HG02798 (cell line): ENCODE measurements around the gene CD44.

Experiments
- ATAC-seq: cut with Tn5 transposase; IDR thresholded peaks from one replicate; pipeline ENCODE4 v1.9.1; 2021; ENCODE audit warnings: mild to moderate bottlenecking; ENCODE audit not compliant: unreplicated experiment, poor library complexity

The CD44 gene

GRCh38 chr11:35233518-35233917 lies 94.5 kb downstream of the CD44 start:
- ATAC-seq: no peak

- ATAC-seq: no peak
Measured at GRCh38 chr11:35234460-35235156, 95.6 kb downstream of the CD44 start.

DNA sequence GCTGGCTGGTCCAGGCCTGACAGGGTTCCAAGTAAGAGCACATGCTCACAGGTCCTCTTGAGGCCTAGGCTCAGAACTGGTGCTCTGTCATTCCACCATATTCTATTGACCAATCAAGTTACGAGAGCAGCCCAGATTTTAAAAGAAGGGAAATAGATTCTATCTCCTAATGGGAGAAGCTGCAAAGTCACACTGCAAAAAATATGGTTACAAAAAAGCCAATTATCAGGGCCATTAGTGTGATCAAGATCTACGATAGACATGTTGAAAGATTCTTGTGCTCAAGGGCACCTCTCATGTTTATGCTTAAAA lies 96.1 kb downstream of the CD44 start:
- ATAC-seq: no peak

DNA sequence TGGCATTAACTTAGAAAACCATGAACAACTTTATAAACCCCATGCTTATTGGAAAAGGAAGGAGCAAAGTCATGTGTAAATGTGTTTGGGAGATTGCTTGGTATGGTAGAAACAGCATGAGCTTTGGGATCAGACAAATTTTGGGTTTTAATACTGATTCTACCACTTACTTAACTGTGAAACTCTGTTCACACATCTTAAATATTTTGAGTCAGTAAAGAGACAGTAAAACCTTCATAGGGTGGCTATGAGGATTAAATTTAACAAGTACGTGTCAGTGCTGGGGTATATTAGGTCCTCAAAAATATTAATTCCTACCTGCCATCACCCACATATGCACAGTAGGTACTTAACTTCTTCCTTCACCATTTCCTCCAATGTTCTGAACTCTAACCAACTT lies 96.5 kb downstream of the CD44 start:
- no peak for ATAC-seq

DNA sequence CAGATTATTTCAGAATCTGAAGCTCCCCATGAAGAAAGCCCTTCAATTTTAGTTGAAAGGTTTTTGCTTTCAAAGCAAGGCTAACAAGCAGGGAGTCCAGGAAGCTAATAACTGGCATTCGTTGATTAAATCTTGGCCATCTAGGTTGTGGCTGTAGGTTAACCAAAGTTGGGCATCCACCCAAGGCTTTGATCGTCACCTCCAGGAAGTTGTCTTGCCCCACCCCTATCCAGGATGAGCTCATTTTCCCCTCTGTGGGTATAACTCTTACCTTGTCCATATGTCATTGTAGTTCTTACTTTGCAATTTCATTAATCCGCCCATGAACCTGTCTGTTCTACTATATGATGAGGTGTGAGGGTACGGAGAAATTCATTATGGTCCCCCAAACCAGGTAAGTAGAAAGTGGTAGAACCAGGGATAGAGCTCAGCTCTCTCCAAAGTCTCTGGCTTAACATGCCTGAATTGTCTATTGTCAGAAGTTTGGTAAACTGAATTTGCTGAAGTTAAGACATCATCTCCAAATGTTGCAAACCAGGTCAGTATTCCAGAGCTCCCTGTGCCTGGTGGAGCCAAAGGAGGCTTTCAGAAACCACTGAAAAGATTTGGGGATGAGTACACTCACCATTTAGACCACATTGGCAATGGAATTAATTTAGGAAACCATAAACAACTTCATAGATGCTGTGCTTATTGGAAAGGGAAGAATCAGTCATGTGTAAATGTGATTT lies 97.1 kb downstream of the CD44 start:
- no peak for ATAC-seq

DNA sequence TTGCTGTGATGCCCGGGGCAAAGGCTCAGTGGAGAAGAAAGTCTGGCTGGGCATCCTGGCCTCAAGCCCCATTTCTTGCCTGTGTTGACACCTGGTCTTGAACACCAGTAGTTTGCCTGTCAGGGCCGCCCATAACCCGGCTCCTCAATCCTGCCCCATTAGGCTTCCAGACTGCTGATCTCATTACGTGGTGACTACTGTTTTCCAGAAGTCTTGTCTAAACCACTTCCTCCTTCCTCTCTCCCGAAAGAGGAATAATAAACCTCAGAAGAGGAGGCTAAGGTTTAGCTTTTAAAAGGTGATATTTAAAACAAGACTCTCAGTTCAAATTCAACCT lies 97.7 kb downstream of the CD44 start:
- ATAC-seq: no peak

GRCh38 chr11:35237351-35237750 lies 98.4 kb downstream of the CD44 start:
- ATAC-seq: no peak

- peak; percentile 61 for ATAC-seq
Measured at GRCh38 chr11:35237860-35238715, 99.1 kb downstream of the CD44 start.

- ATAC-seq: no peak
Measured at GRCh38 chr11:35238882-35239281, 99.9 kb downstream of the CD44 start.

- ATAC-seq: no peak
Measured at GRCh38 chr11:35239471-35240075, 100.6 kb downstream of the CD44 start.

- no peak for ATAC-seq
Measured at GRCh38 chr11:35241083-35241482, 102.1 kb downstream of the CD44 start.

DNA sequence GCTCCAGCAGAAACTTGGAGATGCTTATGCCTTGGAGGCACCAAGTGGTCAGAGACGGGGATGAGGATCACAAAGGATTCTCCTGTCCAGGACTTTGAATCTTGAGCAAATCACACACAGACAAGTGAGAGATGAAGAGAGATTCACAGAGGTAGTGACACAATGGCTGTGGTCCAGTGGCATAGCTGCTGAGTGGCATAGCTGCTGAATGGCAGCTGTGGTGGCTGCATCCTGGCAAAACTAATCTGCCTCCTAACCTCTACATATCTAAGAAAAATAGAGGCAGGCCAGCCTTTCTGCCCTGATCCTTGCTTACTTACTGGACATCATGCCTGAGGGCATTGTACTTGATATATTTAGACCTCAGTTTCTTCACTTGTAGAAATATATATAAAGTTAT lies 102.6 kb downstream of the CD44 start:
- no peak for ATAC-seq

DNA sequence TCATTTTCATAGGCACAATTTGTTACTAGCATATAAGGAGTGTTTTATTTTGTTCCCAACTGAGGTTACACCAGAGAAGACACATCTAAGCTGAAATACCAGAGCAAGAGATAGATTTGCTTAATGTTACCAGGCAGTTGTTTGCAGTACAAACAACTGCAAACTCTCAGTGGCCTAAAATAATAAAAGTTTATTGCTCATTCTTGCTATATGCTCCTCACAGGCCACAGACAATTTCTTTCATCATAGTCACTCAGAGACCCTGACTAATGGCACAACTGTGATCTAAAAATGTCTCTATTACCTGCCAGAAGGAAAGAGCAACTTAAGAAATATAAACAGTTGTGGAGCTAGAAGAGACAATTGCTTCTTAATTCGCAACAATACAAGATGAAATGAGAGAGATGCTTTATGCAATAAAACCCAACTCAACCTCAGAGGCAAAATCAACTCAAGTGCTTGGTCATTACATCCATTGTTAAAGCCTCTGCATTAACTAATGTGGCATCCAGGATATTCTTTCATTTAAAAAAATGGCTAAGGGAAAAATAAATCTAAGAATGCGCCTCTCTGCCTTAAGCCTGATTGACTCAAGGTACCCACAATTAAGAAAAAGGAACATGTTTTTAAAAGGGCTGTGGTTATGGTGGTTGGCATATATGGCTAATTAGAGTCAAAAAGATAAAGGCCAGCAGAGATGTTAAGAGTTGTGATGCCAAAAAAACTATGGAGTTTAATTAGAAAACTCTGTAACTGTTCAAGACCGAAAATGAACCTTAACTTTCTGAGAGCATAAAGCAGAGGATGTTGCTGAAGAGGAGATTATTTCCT lies 103.7 kb downstream of the CD44 start:
- ATAC-seq: no peak

DNA sequence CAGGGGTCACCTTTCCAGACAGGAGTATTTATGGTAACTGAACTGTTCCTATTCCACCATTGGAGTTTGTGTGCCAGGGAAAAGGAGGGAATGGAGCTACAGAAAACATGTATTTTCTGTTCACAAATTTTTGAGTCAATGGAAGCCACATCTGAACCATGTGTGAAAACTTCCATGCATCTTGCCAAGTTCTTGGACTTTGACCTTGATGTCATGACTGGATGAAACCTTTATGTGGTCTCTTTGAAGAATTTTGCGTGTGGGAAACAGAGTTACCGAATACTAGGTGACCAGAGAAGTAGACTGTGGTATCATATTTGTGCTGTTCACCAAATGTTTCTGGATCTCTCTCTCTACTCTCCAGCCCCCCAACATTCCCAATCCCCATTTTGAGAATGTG lies 104.8 kb downstream of the CD44 start:
- no peak for ATAC-seq

DNA sequence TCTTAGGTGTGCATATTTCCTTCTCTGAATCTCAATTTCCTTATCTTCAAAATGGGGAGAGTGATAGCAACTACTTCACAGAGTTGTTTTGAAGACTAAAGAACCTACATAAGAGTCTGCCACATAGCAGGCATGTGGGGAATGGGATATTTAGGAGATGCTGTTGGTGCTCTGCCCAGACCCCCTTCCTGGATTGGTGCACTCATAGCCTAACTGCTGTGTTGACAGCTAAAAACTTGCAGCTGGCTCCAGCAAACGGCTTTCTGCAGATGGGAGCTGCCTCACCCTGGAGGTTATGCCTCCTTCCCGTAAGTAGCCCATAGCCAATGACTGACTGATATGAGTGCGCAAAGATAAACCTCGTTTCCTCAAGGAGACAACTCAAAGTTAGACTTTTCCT lies 106.1 kb downstream of the CD44 start:
- no peak for ATAC-seq

- ATAC-seq: no peak
Measured at GRCh38 chr11:35245786-35246185, 106.8 kb downstream of the CD44 start.

DNA sequence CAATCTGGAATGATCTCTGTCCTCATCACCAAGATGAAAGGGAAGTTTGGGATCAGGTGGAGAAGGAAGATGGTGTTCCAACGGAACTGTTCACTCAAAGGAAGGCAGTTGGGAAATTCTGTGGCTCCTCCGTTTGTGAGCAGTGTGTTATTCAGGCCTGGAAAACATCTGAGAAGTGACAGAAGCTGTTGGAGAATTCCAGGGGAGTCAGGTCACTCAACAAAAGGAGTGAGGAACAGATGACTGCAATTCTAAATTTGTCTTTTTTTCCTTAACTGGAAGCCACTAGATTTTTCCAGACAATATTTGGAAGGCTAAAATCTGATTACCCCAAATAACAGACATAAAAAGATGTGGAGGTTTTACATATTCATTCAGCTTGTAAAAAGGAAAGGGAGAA lies 107.8 kb downstream of the CD44 start:
- no peak for ATAC-seq

DNA sequence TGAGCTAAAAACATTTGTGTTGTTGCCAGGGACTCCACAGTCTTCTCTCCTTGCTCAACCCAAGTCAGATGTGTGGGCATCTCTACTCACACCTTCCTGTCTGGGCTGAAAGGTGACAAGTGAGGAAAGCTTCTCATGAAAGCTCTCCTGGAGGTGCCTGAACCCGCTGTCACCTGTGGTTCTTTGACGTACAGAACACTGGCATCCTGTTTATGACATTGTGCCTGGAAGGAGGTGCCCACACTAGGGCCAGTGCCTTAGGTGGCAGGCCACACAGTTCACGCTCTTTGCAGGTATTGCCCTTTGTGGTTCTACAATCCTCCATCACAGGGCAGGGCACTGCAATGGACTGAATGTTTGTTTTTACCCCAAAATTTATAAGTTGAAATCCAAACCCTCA lies 108.5 kb downstream of the CD44 start:
- no peak for ATAC-seq

GRCh38 chr11:35247863-35248262 lies 108.9 kb downstream of the CD44 start:
- no peak for ATAC-seq
